Measurements from ENCODE around the gene EDAR. TPM values are rescaled to one million over a fixed set of nuclear protein-coding genes. Genes with fewer than 3 reads are reported as not detected.
A peak's percentile ranks its signal among the peaks of the same experiment; 100 is the strongest.

EDAR gene
- total RNA-seq, 1 experiment from 2014 or later = 0.82 TPM

GRCh38 chr2:108893277-108893676, 95.7 kb downstream of the EDAR start:
- Mint-ChIP-seq H3K36me3 (ENCODE audit: insufficient read depth, unreplicated experiment) (no peaks in the 10 kb centered on the region), H3K27ac (ENCODE audit: unreplicated experiment) (no peak overlapping the region), H3K9me3 (ENCODE audit: unreplicated experiment) (peaks cover 24% of the 10 kb centered on the region), H3K4me1 (ENCODE audit: low read depth, unreplicated experiment) (no peaks in the 10 kb centered on the region), H3K27me3 (ENCODE audit: insufficient read depth, unreplicated experiment) (no peaks in the 10 kb centered on the region), H3K4me3 (ENCODE audit: unreplicated experiment) (no peak overlapping the region)
- Histone ChIP-seq H3K9me3 (peaks cover 8% of the 10 kb centered on the region; the same call in 1 of the 2 replicates), H3K27me3 (replicated peaks; ENCODE audit: control insufficient read depth, insufficient read depth, low read length) (no peaks in the 10 kb centered on the region), H3K4me3 (ENCODE audit: low read depth, low read length) (no peak overlapping the region), H3K36me3 (ENCODE audit: control insufficient read depth, insufficient read depth, low read length) (no peaks in the 10 kb centered on the region), H3K4me1 (no peaks in the 10 kb centered on the region)
- BruUV-seq (replicated peaks) = no TSS peak
- CTCF ChIA-PET = no interaction called here
- DNase-seq = no peak
- POLR2A ChIA-PET = no interaction called here
- no peak for TF ChIP-seq CTCF (IDR thresholded peaks at IDR 0.05; ENCODE audit: insufficient read depth in 1 of 2, low read depth in 1 of 2, low read length in 1 of 2, severe bottlenecking in 1 of 2, unreplicated experiment in 1 of 2)
- intact Hi-C loops (cut with micrococcal nuclease; ENCODE audit: unreplicated experiment) = no loop called here

GRCh38 chr2:108889907-108890306, 99.1 kb downstream of the EDAR start:
- Histone ChIP-seq H3K27me3 (replicated peaks; ENCODE audit: control insufficient read depth, insufficient read depth, low read length) (no peaks in the 10 kb centered on the region), H3K9me3 (peaks cover 16% of the 10 kb centered on the region), H3K4me1 (no peaks in the 10 kb centered on the region), H3K36me3 (ENCODE audit: control insufficient read depth, insufficient read depth, low read length) (no peaks in the 10 kb centered on the region), H3K4me3 (ENCODE audit: low read depth, low read length) (no peak overlapping the region)
- ChIA-PET POLR2A (no interaction called here), CTCF (no interaction called here)
- Mint-ChIP-seq H3K27ac (ENCODE audit: unreplicated experiment) (no peak overlapping the region), H3K4me3 (ENCODE audit: unreplicated experiment) (no peak overlapping the region), H3K36me3 (ENCODE audit: insufficient read depth, unreplicated experiment) (no peaks in the 10 kb centered on the region), H3K9me3 (ENCODE audit: unreplicated experiment) (peaks cover 24% of the 10 kb centered on the region), H3K27me3 (ENCODE audit: insufficient read depth, unreplicated experiment) (no peaks in the 10 kb centered on the region), H3K4me1 (ENCODE audit: low read depth, unreplicated experiment) (no peaks in the 10 kb centered on the region)
- no TSS peak for BruUV-seq (replicated peaks)
- no peak for TF ChIP-seq CTCF (IDR thresholded peaks at IDR 0.05; ENCODE audit: insufficient read depth in 1 of 2, low read depth in 1 of 2, low read length in 1 of 2, severe bottlenecking in 1 of 2, unreplicated experiment in 1 of 2)
- intact Hi-C loops (cut with micrococcal nuclease; ENCODE audit: unreplicated experiment) = no loop called here
- DNase-seq = no peak

GRCh38 chr2:108884619-108885018, 104.4 kb downstream of the EDAR start:
- Mint-ChIP-seq H3K9me3 (ENCODE audit: unreplicated experiment) (peaks cover 22% of the 10 kb centered on the region), H3K4me3 (ENCODE audit: unreplicated experiment) (no peak overlapping the region), H3K4me1 (ENCODE audit: low read depth, unreplicated experiment) (peaks cover 5% of the 10 kb centered on the region), H3K27ac (ENCODE audit: unreplicated experiment) (no peak overlapping the region), H3K36me3 (ENCODE audit: insufficient read depth, unreplicated experiment) (no peaks in the 10 kb centered on the region), H3K27me3 (ENCODE audit: insufficient read depth, unreplicated experiment) (no peaks in the 10 kb centered on the region)
- peak in 1 of 2 experiments; percentile 22 for DNase-seq
- no TSS peak for BruUV-seq (replicated peaks)
- Histone ChIP-seq H3K27me3 (replicated peaks; ENCODE audit: control insufficient read depth, insufficient read depth, low read length) (no peaks in the 10 kb centered on the region), H3K36me3 (ENCODE audit: control insufficient read depth, insufficient read depth, low read length) (no peaks in the 10 kb centered on the region), H3K9me3 (peaks cover 9% of the 10 kb centered on the region), H3K4me3 (ENCODE audit: low read depth, low read length) (no peak overlapping the region), H3K4me1 (no peaks in the 10 kb centered on the region)
- intact Hi-C loops (cut with micrococcal nuclease; ENCODE audit: unreplicated experiment) = no loop called here
- ChIA-PET CTCF (no interaction called here), POLR2A (no interaction called here)
- TF ChIP-seq CTCF (IDR thresholded peaks at IDR 0.05; ENCODE audit: insufficient read depth in 1 of 2, low read depth in 1 of 2, low read length in 1 of 2, severe bottlenecking in 1 of 2, unreplicated experiment in 1 of 2) = no peak

Data from Caco-2 (cell line).